Nephron (organoid): ENCODE measurements around the gene TTBK1.

Source experiments
- H3K27ac Mint-ChIP-seq, 3 experiments: 2 replicates each; pipeline ENCODE4 v1.8.0; 2020; ENCODE audit warnings: mixed read lengths in 3 of 3, mild to moderate bottlenecking in 2 of 3, moderate library complexity in 1 of 3
- H3K27me3 Mint-ChIP-seq: 2 replicates; pipeline ENCODE4 v1.8.0; 2021; ENCODE audit warnings: low read depth, mild to moderate bottlenecking, moderate library complexity, mixed read lengths
- H3K36me3 Mint-ChIP-seq: 2 replicates; pipeline ENCODE4 v1.8.0; 2020; ENCODE audit warnings: low read depth, mixed read lengths
- H3K4me1 Mint-ChIP-seq: 2 replicates; pipeline ENCODE4 v1.8.0; 2020; ENCODE audit warnings: mixed read lengths
- H3K4me3 Mint-ChIP-seq, 3 experiments: 2 replicates each; pipeline ENCODE4 v1.8.0; 2020; ENCODE audit warnings: mild to moderate bottlenecking in 3 of 3, mixed read lengths in 3 of 3, moderate library complexity in 2 of 3
- H3K9me3 Mint-ChIP-seq: 2 replicates; pipeline ENCODE4 v1.8.0; 2020; ENCODE audit warnings: mixed read lengths
- CTCF ChIP-seq, 3 experiments: fragments of 200-600 bp; sonication (generic); IDR thresholded peaks; one replicate each; pipeline ENCODE4 v1.5.0; 2021; ENCODE audit warnings: antibody characterized with exemption in 3 of 3; ENCODE audit not compliant: unreplicated experiment in 3 of 3

Gene TTBK1

GRCh38 chr6:43211955-43212354 lies 31.3 kb upstream of the TTBK1 start:
- Mint-ChIP-seq H3K27ac (peak overlapping the region; percentile 29 to 65 (median 49)), H3K4me3 (no peak overlapping the region), H3K27me3 (no peaks in the 10 kb centered on the region), H3K36me3 (peaks cover 18% of the 10 kb centered on the region), H3K4me1 (no peaks in the 10 kb centered on the region), H3K9me3 (no peaks in the 10 kb centered on the region)
- peak in 2 of 3 experiments; percentile 12 to 17 for TF ChIP-seq CTCF (IDR thresholded peaks at IDR 0.05; ENCODE audit: unreplicated experiment in 3 of 3)

- TF ChIP-seq CTCF (IDR thresholded peaks at IDR 0.05; ENCODE audit: unreplicated experiment in 3 of 3) = no peak
- H3K27me3 Mint-ChIP-seq = no peaks in the 10 kb centered on the region
- no peaks in the 10 kb centered on the region for H3K4me1 Mint-ChIP-seq
- H3K27ac Mint-ChIP-seq = no peak overlapping the region
- no peak overlapping the region for H3K4me3 Mint-ChIP-seq
- peaks cover 21% of the 10 kb centered on the region for H3K36me3 Mint-ChIP-seq
- H3K9me3 Mint-ChIP-seq = no peaks in the 10 kb centered on the region
Observed at GRCh38 chr6:43213431-43213830, 29.9 kb upstream of the TTBK1 start.

GRCh38 chr6:43215066-43215465 lies 28.2 kb upstream of the TTBK1 start:
- Mint-ChIP-seq H3K4me3 (no peak overlapping the region), H3K36me3 (peaks cover 27% of the 10 kb centered on the region), H3K27me3 (no peaks in the 10 kb centered on the region), H3K27ac (no peak overlapping the region), H3K4me1 (no peaks in the 10 kb centered on the region), H3K9me3 (no peaks in the 10 kb centered on the region)
- no peak for TF ChIP-seq CTCF (IDR thresholded peaks at IDR 0.05; ENCODE audit: unreplicated experiment in 3 of 3)

- Mint-ChIP-seq H3K27ac (no peak overlapping the region), H3K4me3 (no peak overlapping the region), H3K4me1 (peaks cover 4% of the 10 kb centered on the region), H3K27me3 (no peaks in the 10 kb centered on the region), H3K36me3 (peaks cover 27% of the 10 kb centered on the region), H3K9me3 (no peaks in the 10 kb centered on the region)
- no peak for TF ChIP-seq CTCF (IDR thresholded peaks at IDR 0.05; ENCODE audit: unreplicated experiment in 3 of 3)
Observed at GRCh38 chr6:43216200-43216599, 27.1 kb upstream of the TTBK1 start.

- Mint-ChIP-seq H3K9me3 (no peaks in the 10 kb centered on the region), H3K36me3 (peaks cover 23% of the 10 kb centered on the region), H3K4me3 (no peak overlapping the region), H3K27ac (no peak overlapping the region), H3K27me3 (no peaks in the 10 kb centered on the region), H3K4me1 (peaks cover 4% of the 10 kb centered on the region)
- TF ChIP-seq CTCF (IDR thresholded peaks at IDR 0.05; ENCODE audit: unreplicated experiment in 3 of 3) = no peak
Observed at GRCh38 chr6:43217351-43217750, 25.9 kb upstream of the TTBK1 start.

GRCh38 chr6:43219119-43219518 lies 24.2 kb upstream of the TTBK1 start:
- H3K4me1 Mint-ChIP-seq = peaks cover 4% of the 10 kb centered on the region
- no peaks in the 10 kb centered on the region for H3K9me3 Mint-ChIP-seq
- no peak for TF ChIP-seq CTCF (IDR thresholded peaks at IDR 0.05; ENCODE audit: unreplicated experiment in 3 of 3)
- no peaks in the 10 kb centered on the region for H3K27me3 Mint-ChIP-seq
- no peak overlapping the region for H3K27ac Mint-ChIP-seq
- peaks cover 28% of the 10 kb centered on the region for H3K36me3 Mint-ChIP-seq
- no peak overlapping the region for H3K4me3 Mint-ChIP-seq
